B cell (primary cell): ENCODE measurements around the gene HOXD1. TPM values are rescaled to one million over a fixed set of nuclear protein-coding genes. Genes with fewer than 3 reads are reported as not detected.

ENCODE experiments used
- ATAC-seq: fragments of 200-7000 bp; cut with Tn5 transposase; one replicate; pipeline ENCODE4 v1.10.0; 2021; ENCODE audit warnings: low read depth, mild to moderate bottlenecking, moderate number of reproducible peaks, moderate library complexity
- CTCF ChIA-PET: fragments of 350-600 bp; sonication (Branson Sonifier 250); formaldehyde crosslinking; loops from one replicate; lab custom pipeline; 2021; ENCODE audit warnings: antibody characterized with exemption, inconsistent platforms; lab: Charles Lee
- POLR2A ChIA-PET: fragments of 350-600 bp; sonication (Branson Sonifier 250); formaldehyde crosslinking; loops from one replicate; lab custom pipeline; 2021; ENCODE audit warnings: antibody characterized with exemption; lab: Charles Lee
- DNase-seq: peaks from one replicate; pipeline ENCODE4 v3.0.0; 2013
- H2AFZ ChIP-seq: 2 replicates; pipeline ENCODE4 v1.6.1; 2012; ENCODE audit warnings: mild to moderate bottlenecking, low read depth, low read length; ENCODE audit not compliant: insufficient read depth, poor library complexity, severe bottlenecking
- H3K27ac ChIP-seq, 2 donors: 1 replicate in 1 of 2; 2 replicates in 1 of 2; pipeline ENCODE4 v1.5.1; 2012 to 2013; ENCODE audit warnings: low read length in 2 of 2, mild to moderate bottlenecking in 2 of 2, moderate library complexity in 1 of 2
- H3K27me3 ChIP-seq, 4 experiments: fragments of 200-600 bp in 1 of 4; sonication (generic) in 1 of 4; replicated peaks in 1 of 4; 1 replicate in 2 of 4; 2 replicates in 2 of 4; pipeline versions ENCODE4 v1.6.1 to v1.7.0; 2013 to 2016; ENCODE audit warnings: low read length in 3 of 4, mild to moderate bottlenecking in 2 of 4, mixed read lengths in 1 of 4, moderate library complexity in 1 of 4; ENCODE audit not compliant: insufficient read depth in 4 of 4, control insufficient read depth in 3 of 4; ENCODE audit errors: control extremely low read depth in 1 of 4
- H3K36me3 ChIP-seq, 2 experiments: replicated peaks in 1 of 2; 1 replicate in 1 of 2; 2 replicates in 1 of 2; pipeline versions ENCODE4 v1.6.1 to v1.7.1; 2013; ENCODE audit warnings: low read length in 1 of 2; ENCODE audit not compliant: insufficient read depth in 2 of 2, control insufficient read depth in 1 of 2; ENCODE audit errors: control extremely low read depth in 1 of 2, extremely low read depth in 1 of 2
- H3K4me1 ChIP-seq, 2 donors: fragments of 200-600 bp in 1 of 2; sonication (generic) in 1 of 2; 1 replicate in 1 of 2; 2 replicates in 1 of 2; pipeline versions ENCODE4 v1.5.1 to v1.6.1; 2013 to 2017; ENCODE audit warnings: low read length in 2 of 2; ENCODE audit not compliant: control insufficient read depth in 2 of 2, insufficient read depth in 2 of 2
- H3K4me2 ChIP-seq: replicated peaks from 2 replicates; pipeline ENCODE3; 2012; ENCODE audit warnings: mild to moderate bottlenecking, low read depth, low read length; ENCODE audit not compliant: poor library complexity, severe bottlenecking
- H3K4me3 ChIP-seq, 5 experiments: fragments of 200-600 bp in 1 of 5; sonication (generic) in 1 of 5; 1 replicate in 3 of 5; 2 replicates in 2 of 5; pipeline versions ENCODE4 v1.5.1 to v1.7.0; 2011 to 2016; ENCODE audit warnings: low read length in 4 of 5, mild to moderate bottlenecking in 4 of 5, low read depth in 2 of 5, control low read depth in 1 of 5, moderate library complexity in 1 of 5; ENCODE audit not compliant: insufficient read depth in 1 of 5; ENCODE audit errors: control extremely low read depth in 1 of 5, extremely low read depth in 1 of 5
- H3K79me2 ChIP-seq: fragments of 200-600 bp; sonication (generic); one replicate; pipeline ENCODE4 v1.6.0; 2016; ENCODE audit warnings: low read length; ENCODE audit not compliant: control insufficient read depth, insufficient read depth
- H3K9ac ChIP-seq: fragments of 200-600 bp; sonication (generic); 2 replicates; pipeline ENCODE4 v1.6.1; 2017; ENCODE audit warnings: mild to moderate bottlenecking, low read length, moderate library complexity
- H3K9me3 ChIP-seq, 3 donors: one replicate each; pipeline versions ENCODE4 v1.6.1 to v1.7.1; 2013; ENCODE audit warnings: low read length in 2 of 3; ENCODE audit not compliant: control insufficient read depth in 2 of 3, insufficient read depth in 1 of 3; ENCODE audit errors: control extremely low read depth in 1 of 3
- H4K20me1 ChIP-seq: 2 replicates; pipeline ENCODE4 v1.6.0; 2012; ENCODE audit warnings: mild to moderate bottlenecking, low read length; ENCODE audit not compliant: insufficient read depth, control insufficient read depth, poor library complexity, severe bottlenecking
- H3K27ac Mint-ChIP-seq: one replicate; pipeline ENCODE4 v1.8.0; 2021; ENCODE audit warnings: mixed read lengths
- H3K27me3 Mint-ChIP-seq: one replicate; pipeline ENCODE4 v1.8.0; 2021; ENCODE audit warnings: mixed read lengths
- H3K4me1 Mint-ChIP-seq: one replicate; pipeline ENCODE4 v1.8.0; 2021; ENCODE audit warnings: mixed read lengths
- H3K4me3 Mint-ChIP-seq: one replicate; pipeline ENCODE4 v1.8.0; 2021; ENCODE audit warnings: mixed read lengths
- H3K9me3 Mint-ChIP-seq: one replicate; pipeline ENCODE4 v1.8.0; 2022; ENCODE audit warnings: mixed read lengths; ENCODE audit not compliant: insufficient read depth
- CTCF ChIP-seq: fragments of 200-600 bp; IDR thresholded peaks from one replicate; pipeline ENCODE4 v1.8.0; 2022; ENCODE audit warnings: antibody characterized with exemption, mild to moderate bottlenecking
- EZH2 ChIP-seq: IDR thresholded peaks from 2 replicates; pipeline ENCODE4 v1.6.1; 2012; ENCODE audit warnings: borderline replicate concordance, low read depth, mild to moderate bottlenecking, moderate library complexity, low read length; ENCODE audit not compliant: insufficient read depth, poor library complexity, severe bottlenecking
- WGBS: methylation state at CpG from one replicate; pipeline ENCODE4 v1.1.5; 2013; ENCODE audit warnings: missing lambda C conversion rate; ENCODE audit not compliant: insufficient coverage; 5-methylcytosine and 5-hydroxymethylcytosine counted together
- intact Hi-C: fragments of 100-400 bp; cut with micrococcal nuclease; formaldehyde crosslinking; loops from one replicate; pipeline ENCODE4 v1.10.0; 2022
- polyA plus RNA-seq: library from polyadenylated mRNA; depleted of rRNA; stranded (reverse); fragments of >200 nt; gene quantifications from 2 replicates; pipeline ENCODE4 v1.2.3, GENCODE V29; 2012
- total RNA-seq, 2 donors: library from RNA; stranded (reverse); fragments of 120-200 nt in 1 of 2; gene quantifications; 1 replicate in 1 of 2; 2 replicates in 1 of 2; pipeline versions ENCODE4 v1.2.3 to v1.2.4, GENCODE V29; 2013 to 2022

HOXD1 gene
- total and polyA plus RNA-seq, 2 donors (not counting 1 experiment from before 2014, with no cell fraction given), result not detected

- Histone ChIP-seq H3K36me3 (no peaks in the 10 kb centered on the region), H3K4me3 (no peak overlapping the region), H3K79me2 (no peaks in the 10 kb centered on the region), H2AFZ (no peak overlapping the region), H3K4me2 (no peak overlapping the region), H3K27me3 (peaks cover 0 to 94% (median 57%) of the 10 kb centered on the region in 4 experiments), H3K9ac (no peak overlapping the region), H3K9me3 (peaks cover 0 to 72% (median 0%) of the 10 kb centered on the region in 3 donors), H3K27ac (no peak overlapping the region), H3K4me1 (peaks cover 12 to 24% of the 10 kb centered on the region in 2 donors), H4K20me1 (no peaks in the 10 kb centered on the region)
- no peak for ATAC-seq
- Mint-ChIP-seq H3K4me1 (peaks cover 9% of the 10 kb centered on the region), H3K27ac (peak overlapping the region; percentile 38), H3K27me3 (peaks cover 68% of the 10 kb centered on the region), H3K4me3 (no peak overlapping the region), H3K9me3 (peaks cover 2% of the 10 kb centered on the region)
- no peak for DNase-seq
- WGBS, result 15% methylated on average over 10 of the region's 22 CpGs
- POLR2A ChIA-PET, result no interaction called here
- CTCF ChIA-PET, result interaction anchor here (1.3 kb wide), 1 partner anchor 31 kb away, joined by 3 read pairs; no protein-coding TSS in a partner anchor
- TF ChIP-seq EZH2, result no peak
- no peak for TF ChIP-seq CTCF
- intact Hi-C loops, result no loop called here
Measured at GRCh38 chr2:176160986-176161824, 27.3 kb upstream of the HOXD1 start.
